K562 (cell line): ENCODE measurements around the gene KRTAP10-8.

ENCODE experiments used
- ARNT ChIP-seq, 2 experiments: fragments of 450-650 bp; IDR thresholded peaks; 2 replicates each; pipeline ENCODE4 v1.6.1; 2016; ENCODE audit warnings: mild to moderate bottlenecking in 1 of 2
- BHLHE40 ChIP-seq: IDR thresholded peaks from 2 replicates; pipeline ENCODE4 v1.6.1; 2011; ENCODE audit warnings: low read length, improper control_type of control experiment
- CAMTA2 ChIP-seq: fragments of 250-450 bp; sonication (Bioruptor Pico); conservative IDR thresholded peaks from 2 replicates; pipeline ENCODE4 v1.5.1; 2022
- CHD2 ChIP-seq: IDR thresholded peaks from 2 replicates; pipeline ENCODE4 v1.6.1; 2011; ENCODE audit warnings: low read depth, low read length
- FOSL1 ChIP-seq: fragments of 200-800 bp; sonication (Bioruptor generic); conservative IDR thresholded peaks from 2 replicates; pipeline ENCODE4 v1.6.1; 2016; ENCODE audit warnings: missing genetic modification characterization, missing compliant biosample characterization
- HCFC1 ChIP-seq: IDR thresholded peaks from 2 replicates; pipeline ENCODE4 v1.6.1; 2012; ENCODE audit warnings: low read depth, low read length, improper control_type of control experiment
- HNRNPH1 ChIP-seq: fragments of 200-400 bp; formaldehyde crosslinking; optimal IDR thresholded peaks from 2 replicates; pipeline ENCODE3; 2017; ENCODE audit warnings: low read depth, mild to moderate bottlenecking, low read length, moderate library complexity
- POLR2AphosphoS5 ChIP-seq: IDR thresholded peaks from 2 replicates; pipeline ENCODE4 v1.6.1; 2011; ENCODE audit warnings: mild to moderate bottlenecking, low read depth, low read length, moderate library complexity; ENCODE audit not compliant: control insufficient read depth, insufficient read depth
- TF ChIP-seq, protein P1 (sequence below), 3 experiments: IDR thresholded peaks in 2 of 3; conservative IDR thresholded peaks in 1 of 3; 2 replicates each; pipeline ENCODE4 v1.5.1; 2011 to 2012; ENCODE audit warnings: low read length in 3 of 3, mild to moderate bottlenecking in 3 of 3, control low read depth in 2 of 3, improper control_type of control experiment in 1 of 3, inconsistent platforms in 1 of 3, low read depth in 1 of 3, mixed read lengths in 1 of 3, moderate library complexity in 1 of 3; ENCODE audit not compliant: insufficient read depth in 2 of 3
- TF ChIP-seq, protein P2 (sequence below): sonication (generic); formaldehyde crosslinking; IDR thresholded peaks from 2 replicates; pipeline ENCODE4 v1.8.1; 2023; ENCODE audit warnings: mild to moderate bottlenecking, missing genetic modification reagents
- TF ChIP-seq, protein P3 (sequence below): fragments of 250-450 bp; sonication (Bioruptor Pico); IDR thresholded peaks from 2 replicates; pipeline ENCODE4 v1.4.0; 2020; ENCODE audit warnings: mild to moderate bottlenecking, moderate library complexity

DNA sequence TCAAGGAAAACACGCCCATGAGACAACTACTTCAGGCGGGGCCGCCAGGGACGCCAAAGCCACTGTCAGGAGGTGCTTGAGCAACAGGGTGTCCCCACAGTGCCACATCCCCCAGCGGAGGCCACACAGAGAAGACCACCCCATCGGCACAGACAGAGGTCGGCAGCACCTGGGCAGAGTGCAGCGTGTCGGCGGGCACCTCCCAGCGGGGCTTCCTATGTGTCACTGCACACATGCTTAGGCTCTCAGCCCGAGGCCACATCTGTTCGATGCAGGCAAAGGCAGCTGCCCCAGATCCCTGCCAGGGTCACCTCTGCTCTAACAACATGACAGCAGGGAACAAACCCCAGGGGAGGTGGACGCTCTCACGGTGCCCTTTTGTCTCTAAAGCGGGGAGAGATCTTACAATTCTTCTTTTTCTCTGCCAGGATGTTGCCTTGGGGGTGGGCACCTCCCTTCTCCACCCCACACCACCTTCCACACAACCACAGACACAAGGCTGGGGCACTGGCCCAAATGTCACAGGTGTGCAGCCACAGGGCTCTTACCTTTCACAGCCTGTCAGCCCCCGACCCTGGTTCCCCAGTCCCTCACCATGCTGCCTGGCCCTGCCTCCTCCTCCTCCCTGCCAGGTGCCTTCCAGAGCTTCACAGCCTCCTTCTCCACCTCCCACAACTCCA lies 4.2 kb downstream of the KRTAP10-8 start:
- TF ChIP-seq, protein P1, sequence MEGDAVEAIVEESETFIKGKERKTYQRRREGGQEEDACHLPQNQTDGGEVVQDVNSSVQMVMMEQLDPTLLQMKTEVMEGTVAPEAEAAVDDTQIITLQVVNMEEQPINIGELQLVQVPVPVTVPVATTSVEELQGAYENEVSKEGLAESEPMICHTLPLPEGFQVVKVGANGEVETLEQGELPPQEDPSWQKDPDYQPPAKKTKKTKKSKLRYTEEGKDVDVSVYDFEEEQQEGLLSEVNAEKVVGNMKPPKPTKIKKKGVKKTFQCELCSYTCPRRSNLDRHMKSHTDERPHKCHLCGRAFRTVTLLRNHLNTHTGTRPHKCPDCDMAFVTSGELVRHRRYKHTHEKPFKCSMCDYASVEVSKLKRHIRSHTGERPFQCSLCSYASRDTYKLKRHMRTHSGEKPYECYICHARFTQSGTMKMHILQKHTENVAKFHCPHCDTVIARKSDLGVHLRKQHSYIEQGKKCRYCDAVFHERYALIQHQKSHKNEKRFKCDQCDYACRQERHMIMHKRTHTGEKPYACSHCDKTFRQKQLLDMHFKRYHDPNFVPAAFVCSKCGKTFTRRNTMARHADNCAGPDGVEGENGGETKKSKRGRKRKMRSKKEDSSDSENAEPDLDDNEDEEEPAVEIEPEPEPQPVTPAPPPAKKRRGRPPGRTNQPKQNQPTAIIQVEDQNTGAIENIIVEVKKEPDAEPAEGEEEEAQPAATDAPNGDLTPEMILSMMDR (IDR thresholded peaks at IDR 0.05 in 2 of 3, conservative IDR thresholded peaks at IDR 0.05 in 1 of 3; ENCODE audit: insufficient read depth in 2 of 3, low read depth in 1 of 3, low read length in 3 of 3): no peak
- TF ChIP-seq, protein P2, sequence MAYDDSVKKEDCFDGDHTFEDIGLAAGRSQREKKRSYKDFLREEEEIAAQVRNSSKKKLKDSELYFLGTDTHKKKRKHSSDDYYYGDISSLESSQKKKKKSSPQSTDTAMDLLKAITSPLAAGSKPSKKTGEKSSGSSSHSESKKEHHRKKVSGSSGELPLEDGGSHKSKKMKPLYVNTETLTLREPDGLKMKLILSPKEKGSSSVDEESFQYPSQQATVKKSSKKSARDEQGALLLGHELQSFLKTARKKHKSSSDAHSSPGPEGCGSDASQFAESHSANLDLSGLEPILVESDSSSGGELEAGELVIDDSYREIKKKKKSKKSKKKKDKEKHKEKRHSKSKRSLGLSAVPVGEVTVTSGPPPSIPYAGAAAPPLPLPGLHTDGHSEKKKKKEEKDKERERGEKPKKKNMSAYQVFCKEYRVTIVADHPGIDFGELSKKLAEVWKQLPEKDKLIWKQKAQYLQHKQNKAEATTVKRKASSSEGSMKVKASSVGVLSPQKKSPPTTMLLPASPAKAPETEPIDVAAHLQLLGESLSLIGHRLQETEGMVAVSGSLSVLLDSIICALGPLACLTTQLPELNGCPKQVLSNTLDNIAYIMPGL (CRISPR knock-in tag): no peak
- TF ChIP-seq FOSL1 (tag): no peak
- TF ChIP-seq HNRNPH1: no peak
- no peak for TF ChIP-seq POLR2AphosphoS5
- TF ChIP-seq ARNT (IDR thresholded peaks at IDR 0.05): no peak
- TF ChIP-seq, protein P3, sequence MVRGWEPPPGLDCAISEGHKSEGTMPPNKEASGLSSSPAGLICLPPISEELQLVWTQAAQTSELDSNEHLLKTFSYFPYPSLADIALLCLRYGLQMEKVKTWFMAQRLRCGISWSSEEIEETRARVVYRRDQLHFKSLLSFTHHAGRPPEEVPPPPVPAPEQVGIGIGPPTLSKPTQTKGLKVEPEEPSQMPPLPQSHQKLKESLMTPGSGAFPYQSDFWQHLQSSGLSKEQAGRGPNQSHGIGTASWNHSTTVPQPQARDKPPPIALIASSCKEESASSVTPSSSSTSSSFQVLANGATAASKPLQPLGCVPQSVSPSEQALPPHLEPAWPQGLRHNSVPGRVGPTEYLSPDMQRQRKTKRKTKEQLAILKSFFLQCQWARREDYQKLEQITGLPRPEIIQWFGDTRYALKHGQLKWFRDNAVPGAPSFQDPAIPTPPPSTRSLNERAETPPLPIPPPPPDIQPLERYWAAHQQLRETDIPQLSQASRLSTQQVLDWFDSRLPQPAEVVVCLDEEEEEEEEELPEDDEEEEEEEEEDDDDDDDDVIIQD: no peak
- no peak for TF ChIP-seq CHD2
- no peak for TF ChIP-seq CAMTA2
- no peak for TF ChIP-seq BHLHE40
- no peak for TF ChIP-seq HCFC1
